Tibial artery (tissue), 4 donors: ENCODE results near the gene ALPI.
"Not testable (repeated sequence)": the region's sequence is repeated elsewhere in the genome, so short reads cannot be mapped to it uniquely, and the experiment has no call there.

Experiments
- DNase-seq, 2 donors: peaks; one replicate each; pipeline ENCODE4 v3.0.0-alpha.2; 2019
- H3K27ac ChIP-seq, 2 donors: fragments of 200-600 bp; sonication (generic) in 1 of 2; 1 replicate in 1 of 2; 2 replicates in 1 of 2; pipeline ENCODE4 v1.5.1; 2018 to 2019; ENCODE audit warnings: mild to moderate bottlenecking in 1 of 2
- H3K27me3 ChIP-seq, 2 donors: fragments of 200-600 bp; sonication (generic) in 1 of 2; one replicate each; pipeline versions ENCODE4 v1.5.1 to v1.6.0; 2016 to 2019
- H3K36me3 ChIP-seq, 3 donors: fragments of 200-600 bp; sonication (generic) in 2 of 3; one replicate each; pipeline ENCODE4 v1.5.1; 2016 to 2019; ENCODE audit warnings: mild to moderate bottlenecking in 2 of 3
- H3K4me1 ChIP-seq, 4 donors: fragments of 200-600 bp; sonication (generic) in 2 of 4; 1 replicate in 3 of 4; 2 replicates in 1 of 4; pipeline ENCODE4 v1.5.1; 2016 to 2019
- H3K4me3 ChIP-seq, 2 donors: fragments of 200-600 bp; sonication (generic) in 1 of 2; 1 replicate in 1 of 2; 2 replicates in 1 of 2; pipeline ENCODE4 v1.5.1; 2018 to 2019; ENCODE audit warnings: mild to moderate bottlenecking in 2 of 2
- H3K9me3 ChIP-seq, 3 donors: fragments of 200-600 bp; sonication (generic) in 1 of 3; one replicate each; pipeline ENCODE4 v1.5.1; 2016 to 2019
- CTCF ChIP-seq, 2 experiments: fragments of 200-600 bp in 1 of 2; fragments of 450-650 bp in 1 of 2; IDR thresholded peaks; one replicate each; pipeline ENCODE4 v1.5.1; 2017 to 2019; ENCODE audit warnings: antibody characterized with exemption in 2 of 2, mild to moderate bottlenecking in 1 of 2, moderate library complexity in 1 of 2
- intact Hi-C: fragments of 100-400 bp; cut with DNase I; formaldehyde crosslinking; loops from one replicate; pipeline ENCODE4 v1.15.0; 2023; ENCODE audit warnings: low total_unique reads

Gene ALPI

GRCh38 chr2:232446266-232446777 lies 9.6 kb upstream of the ALPI start:
- peak in 1 of 2 donors; percentile 61 for DNase-seq
- H3K4me1 ChIP-seq, H3K27ac ChIP-seq, H3K9me3 ChIP-seq, intact Hi-C loops, H3K4me3 ChIP-seq, H3K36me3 ChIP-seq: not testable (repeated sequence)
- peaks cover 0 to 13% of the 10 kb centered on the region in 2 donors for H3K27me3 ChIP-seq
- peak in 1 of 2 experiments; percentile 10 for TF ChIP-seq CTCF (IDR thresholded peaks at IDR 0.05)

- no peak for DNase-seq
- no peaks in the 10 kb centered on the region for H3K9me3 ChIP-seq
- intact Hi-C loops = no loop called here
Measured at GRCh38 chr2:232447091-232447620, 8.8 kb upstream of the ALPI start.

GRCh38 chr2:232447638-232448303 lies 8.2 kb upstream of the ALPI start:
- intact Hi-C loops = no loop called here
- no peaks in the 10 kb centered on the region for H3K9me3 ChIP-seq
- H3K4me3 ChIP-seq = no peak overlapping the region
- H3K36me3 ChIP-seq = no peaks in the 10 kb centered on the region
- no peak for TF ChIP-seq CTCF (IDR thresholded peaks at IDR 0.05)
- no peaks in the 10 kb centered on the region for H3K4me1 ChIP-seq
- peaks cover 0 to 13% of the 10 kb centered on the region in 2 donors for H3K27me3 ChIP-seq
- H3K27ac ChIP-seq = no peak overlapping the region
- DNase-seq = no peak

More at GRCh38 chr2:232447091-232447620, 8.8 kb upstream of the ALPI start:
- no peak for TF ChIP-seq CTCF (IDR thresholded peaks at IDR 0.05)
- H3K36me3 ChIP-seq = no peaks in the 10 kb centered on the region
- no peak overlapping the region for H3K27ac ChIP-seq
- H3K27me3 ChIP-seq = peaks cover 0 to 13% of the 10 kb centered on the region in 2 donors
- no peaks in the 10 kb centered on the region for H3K4me1 ChIP-seq
- no peak overlapping the region for H3K4me3 ChIP-seq

GRCh38 chr2:232448304-232448690 lies 7.7 kb upstream of the ALPI start:
- no peak for DNase-seq
- no peak for TF ChIP-seq CTCF (IDR thresholded peaks at IDR 0.05)
- Histone ChIP-seq H3K4me1 (no peaks in the 10 kb centered on the region), H3K9me3 (no peaks in the 10 kb centered on the region), H3K36me3 (no peaks in the 10 kb centered on the region), H3K27ac (no peak overlapping the region), H3K27me3 (peaks cover 0 to 13% of the 10 kb centered on the region in 2 donors), H3K4me3 (no peak overlapping the region)
- intact Hi-C loops = no loop called here

DNA sequence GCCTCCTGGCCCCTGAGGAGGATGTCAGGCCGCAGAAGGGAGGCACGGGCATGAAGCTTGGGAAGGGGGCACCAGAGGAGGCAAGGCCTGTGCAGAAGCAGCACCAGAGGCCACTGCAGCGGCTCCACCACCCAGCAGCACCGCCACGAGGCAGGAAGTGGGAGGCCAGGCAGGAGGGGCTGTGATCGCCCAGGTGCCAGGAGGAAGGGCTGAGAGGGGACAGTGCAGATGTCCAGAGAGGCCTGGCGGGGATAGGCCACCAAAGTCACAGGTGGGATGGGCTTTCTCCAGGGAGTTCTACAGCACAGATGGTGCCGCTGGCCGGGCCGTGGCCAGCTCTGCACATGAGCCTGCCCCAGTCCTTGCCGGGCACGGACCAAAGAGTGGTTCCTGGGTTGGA lies 6.0 kb upstream of the ALPI start:
- Histone ChIP-seq H3K9me3 (no peaks in the 10 kb centered on the region), H3K4me3 (no peak overlapping the region), H3K36me3 (no peaks in the 10 kb centered on the region), H3K27me3 (peaks cover 0 to 7% of the 10 kb centered on the region in 2 donors), H3K4me1 (no peaks in the 10 kb centered on the region), H3K27ac (no peak overlapping the region)
- TF ChIP-seq CTCF (IDR thresholded peaks at IDR 0.05) = no peak
- DNase-seq = no peak
- intact Hi-C loops = no loop called here

- H3K36me3 ChIP-seq, H3K4me3 ChIP-seq, H3K4me1 ChIP-seq, H3K27ac ChIP-seq, H3K9me3 ChIP-seq, intact Hi-C loops: not testable (repeated sequence)
- peak in 1 of 2 donors; percentile 20 for DNase-seq
- peaks cover 0 to 19% of the 10 kb centered on the region in 2 donors for H3K27me3 ChIP-seq
Measured at GRCh38 chr2:232451645-232452044, 4.3 kb upstream of the ALPI start.
